ENCODE data around the gene ERMP1.

DNA sequence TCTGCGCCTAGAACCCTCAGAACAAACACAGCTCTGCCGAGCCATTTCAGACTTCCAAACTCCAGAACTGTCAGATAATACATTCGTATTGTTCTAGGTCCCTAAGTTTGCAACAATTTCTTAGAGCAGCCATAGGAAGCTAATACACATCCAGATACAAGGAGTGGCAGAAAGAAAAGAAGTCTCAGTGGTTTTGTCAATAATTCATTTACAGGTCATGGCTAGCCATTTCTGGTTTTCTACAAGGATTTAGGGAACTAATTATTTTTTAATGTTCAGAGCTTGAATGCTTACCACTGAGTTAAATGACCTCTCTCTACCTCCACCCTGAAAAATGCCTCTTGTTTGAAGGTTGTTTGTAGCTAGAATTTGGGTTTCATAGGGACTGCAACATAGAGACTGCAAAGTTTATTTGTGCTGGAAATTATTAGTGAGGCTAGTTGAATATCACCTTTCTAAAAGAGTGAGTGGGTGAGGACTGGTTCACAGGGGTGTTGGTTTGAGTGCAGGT lies 15.5 kb upstream of the ERMP1 start:
- TF ChIP-seq CTCF (conservative IDR thresholded peaks at IDR 0.05) (no peak), ZFX (IDR thresholded peaks at IDR 0.05) (no peak)
